GM18499 (cell line): ENCODE data around the gene CFAP43.

Experiments used
- ATAC-seq: cut with Tn5 transposase; IDR thresholded peaks from one replicate; pipeline ENCODE4 v1.9.1; 2021; ENCODE audit warnings: moderate number of reproducible peaks; ENCODE audit not compliant: insufficient read depth, unreplicated experiment

Gene CFAP43, protein sequence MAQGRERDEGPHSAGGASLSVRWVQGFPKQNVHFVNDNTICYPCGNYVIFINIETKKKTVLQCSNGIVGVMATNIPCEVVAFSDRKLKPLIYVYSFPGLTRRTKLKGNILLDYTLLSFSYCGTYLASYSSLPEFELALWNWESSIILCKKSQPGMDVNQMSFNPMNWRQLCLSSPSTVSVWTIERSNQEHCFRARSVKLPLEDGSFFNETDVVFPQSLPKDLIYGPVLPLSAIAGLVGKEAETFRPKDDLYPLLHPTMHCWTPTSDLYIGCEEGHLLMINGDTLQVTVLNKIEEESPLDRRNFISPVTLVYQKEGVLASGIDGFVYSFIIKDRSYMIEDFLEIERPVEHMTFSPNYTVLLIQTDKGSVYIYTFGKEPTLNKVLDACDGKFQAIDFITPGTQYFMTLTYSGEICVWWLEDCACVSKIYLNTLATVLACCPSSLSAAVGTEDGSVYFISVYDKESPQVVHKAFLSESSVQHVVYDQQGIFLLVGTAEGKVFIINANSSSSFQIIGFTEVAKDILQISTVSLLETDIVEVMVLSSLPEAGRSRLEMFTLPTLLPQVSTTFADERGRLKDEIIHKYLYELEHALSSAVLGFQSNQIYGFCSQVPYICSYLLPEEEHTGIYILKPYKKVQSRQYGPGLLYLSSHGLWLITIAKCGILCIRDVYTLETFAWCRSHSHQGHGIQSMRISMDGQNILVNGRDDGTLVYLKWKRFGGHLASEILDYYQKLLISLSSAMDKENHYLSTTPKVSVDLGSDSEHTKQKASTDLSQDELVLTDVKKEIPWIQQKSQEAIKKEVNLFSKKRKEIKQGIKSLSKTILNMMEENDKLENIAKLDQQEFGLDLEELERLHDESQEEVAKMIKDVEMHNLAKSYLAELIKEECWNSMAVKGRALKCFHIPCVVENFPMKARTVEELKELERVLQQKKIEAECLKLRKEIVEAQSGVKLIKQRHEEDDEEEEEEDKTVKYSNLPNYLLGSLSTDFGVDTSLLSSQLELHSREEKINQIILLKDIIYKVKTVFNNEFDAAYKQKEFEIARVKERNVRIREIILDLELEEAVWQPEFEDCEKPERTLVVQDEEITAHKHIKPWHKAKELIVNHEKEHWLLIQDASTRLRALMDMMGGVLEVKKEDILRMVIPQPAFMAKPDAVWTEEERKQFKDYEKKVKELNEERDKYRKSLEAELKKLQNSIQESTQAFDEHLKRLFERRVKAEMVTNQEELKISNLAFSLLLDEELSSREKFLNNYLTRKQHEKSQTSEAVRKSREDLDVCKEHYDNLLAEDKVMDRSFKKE (N-terminal part only)

DNA sequence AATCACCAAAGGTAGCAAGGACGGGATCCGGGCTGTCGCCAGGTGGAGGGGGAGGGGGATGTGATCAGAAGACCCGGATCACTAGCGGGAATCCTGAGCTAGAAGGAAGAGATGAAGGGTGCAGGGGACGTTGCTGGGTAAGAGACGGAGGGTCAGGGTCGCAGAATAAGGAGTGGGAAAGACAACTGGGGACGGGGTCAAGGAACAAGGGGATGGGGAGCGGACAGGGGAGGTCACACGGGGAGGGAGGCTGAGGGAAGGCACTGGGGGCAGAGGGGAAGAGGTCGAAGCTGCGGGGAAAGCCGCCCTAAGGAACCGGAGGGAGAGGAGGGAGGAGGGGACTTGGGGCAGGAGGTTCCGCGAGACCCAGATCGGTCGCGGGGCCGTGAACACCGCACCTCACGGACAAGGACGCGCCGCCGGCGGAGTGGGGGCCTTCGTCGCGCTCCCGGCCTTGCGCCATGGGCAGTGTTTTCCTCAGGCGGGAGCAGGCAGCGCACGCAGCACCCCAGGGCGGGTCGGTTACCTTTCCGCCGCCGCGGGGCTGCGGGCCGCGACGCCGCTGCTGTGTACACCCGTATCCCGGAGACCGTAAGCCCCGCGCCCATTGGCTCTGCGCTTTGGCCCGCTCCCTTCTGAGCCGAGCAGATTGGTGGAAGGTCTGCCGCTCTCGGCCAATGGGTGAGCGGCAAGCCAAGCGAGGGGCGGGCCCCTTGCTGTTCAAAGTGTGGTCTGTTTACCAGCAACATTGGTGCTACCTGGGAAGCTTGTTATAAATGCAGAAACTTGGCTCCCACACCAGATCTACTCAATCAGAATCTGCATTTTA, at the start of gene CFAP43:
TSS of gene CFAP43 (minus strand) at position 581 of the 829 bp plus-strand sequence. CDS start at position 463, 118 bp downstream.
- peak; percentile 100 for ATAC-seq

GRCh38 chr10:104281694-104282093, 49.5 kb upstream of the CFAP43 start:
- ATAC-seq: no peak

DNA sequence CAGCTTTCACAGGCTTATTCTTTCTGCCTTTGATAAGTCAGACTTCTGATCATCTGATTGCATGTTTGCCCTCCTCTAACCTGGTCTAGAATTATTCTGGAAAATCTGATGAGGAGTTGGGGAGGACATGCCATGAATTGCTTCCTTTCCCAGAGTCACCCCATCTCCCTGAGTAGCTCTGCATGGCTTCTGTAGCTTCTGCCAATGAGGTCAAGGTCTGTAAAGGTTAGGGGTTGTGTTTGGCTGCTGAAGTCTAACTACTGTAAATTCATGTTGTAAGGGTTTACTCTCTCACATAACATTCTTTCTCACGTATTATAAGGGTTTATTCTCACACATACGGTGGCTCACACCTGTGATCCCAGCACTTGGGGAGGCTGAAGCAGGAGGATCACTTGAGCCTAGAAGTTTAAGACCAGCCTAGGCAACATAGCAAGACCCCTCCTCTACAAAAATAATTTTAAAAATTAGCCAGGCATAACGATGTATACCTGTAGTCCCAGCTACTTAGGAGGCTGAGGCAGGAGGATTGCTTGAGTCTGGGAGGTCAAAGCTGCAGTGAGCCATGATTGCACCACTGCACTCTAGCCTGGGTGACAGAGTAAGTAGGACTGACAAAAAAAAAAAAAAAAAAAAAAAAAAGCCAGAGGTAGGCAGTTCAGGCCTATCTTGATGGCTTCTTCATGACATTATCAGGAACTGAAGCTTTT, 47.5 kb upstream of the CFAP43 start:
- ATAC-seq: no peak

DNA sequence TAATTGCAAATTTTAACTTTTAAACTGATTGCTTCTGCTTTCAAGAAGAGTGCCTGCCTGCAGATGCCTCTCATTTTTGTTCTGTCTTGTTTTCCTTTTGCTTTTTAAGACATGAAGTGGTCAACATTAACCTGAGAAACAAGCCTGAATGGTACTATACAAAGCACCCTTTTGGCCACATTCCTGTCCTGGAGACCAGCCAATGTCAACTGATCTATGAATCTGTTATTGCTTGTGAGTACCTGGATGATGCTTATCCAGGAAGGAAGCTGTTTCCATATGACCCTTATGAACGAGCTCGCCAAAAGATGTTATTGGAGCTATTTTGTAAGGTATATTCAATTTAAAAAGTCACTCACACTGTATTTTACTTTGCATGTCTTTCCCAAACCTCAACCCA, 45.6 kb upstream of the CFAP43 start:
- no peak for ATAC-seq

- no peak for ATAC-seq
Observed at GRCh38 chr10:104276192-104276591, 44.0 kb upstream of the CFAP43 start.

DNA sequence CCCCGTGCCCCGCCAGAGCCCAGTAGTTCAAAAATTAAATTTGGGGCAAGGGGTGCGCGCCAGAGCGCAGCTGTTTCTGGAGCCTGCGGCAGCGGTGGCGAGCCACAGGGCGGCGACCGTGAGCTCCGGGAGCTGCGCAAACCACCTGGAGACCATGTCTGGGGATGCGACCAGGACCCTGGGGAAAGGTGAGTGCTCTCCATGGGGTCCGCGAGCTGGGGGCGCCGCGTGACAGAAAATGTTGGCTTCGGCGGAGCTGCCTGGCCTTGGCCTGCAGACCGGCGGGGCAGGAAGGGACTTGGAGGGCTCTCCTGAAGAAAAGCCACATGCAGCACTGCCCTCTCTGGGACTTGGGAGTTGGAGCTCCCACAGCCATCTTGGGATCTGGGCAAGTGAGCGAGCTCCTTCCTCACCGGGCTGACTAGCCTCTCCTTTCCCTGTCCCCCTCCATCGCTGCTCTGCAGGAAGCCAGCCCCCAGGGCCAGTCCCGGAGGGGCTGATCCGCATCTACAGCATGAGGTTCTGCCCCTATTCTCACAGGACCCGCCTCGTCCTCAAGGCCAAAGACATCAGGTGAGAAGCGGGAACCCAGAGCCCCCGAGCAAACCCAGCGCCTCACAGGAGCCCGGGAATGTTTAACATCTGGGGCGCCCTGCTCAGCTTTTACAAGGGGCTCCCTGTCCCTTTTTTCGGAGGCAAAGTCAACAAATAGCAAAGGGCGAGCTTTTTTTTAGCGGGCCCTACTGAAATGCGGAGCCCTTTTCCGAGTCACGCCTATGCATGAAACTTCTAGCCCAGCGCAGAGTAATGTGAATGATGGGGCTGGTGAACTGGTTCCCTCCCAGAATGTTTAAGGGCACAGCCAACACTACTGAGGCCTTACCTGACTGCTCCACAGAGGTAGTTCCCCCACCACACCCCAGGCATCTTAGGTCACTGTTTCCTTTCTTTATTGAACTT, 42.9 kb upstream of the CFAP43 start:
- no peak for ATAC-seq

DNA sequence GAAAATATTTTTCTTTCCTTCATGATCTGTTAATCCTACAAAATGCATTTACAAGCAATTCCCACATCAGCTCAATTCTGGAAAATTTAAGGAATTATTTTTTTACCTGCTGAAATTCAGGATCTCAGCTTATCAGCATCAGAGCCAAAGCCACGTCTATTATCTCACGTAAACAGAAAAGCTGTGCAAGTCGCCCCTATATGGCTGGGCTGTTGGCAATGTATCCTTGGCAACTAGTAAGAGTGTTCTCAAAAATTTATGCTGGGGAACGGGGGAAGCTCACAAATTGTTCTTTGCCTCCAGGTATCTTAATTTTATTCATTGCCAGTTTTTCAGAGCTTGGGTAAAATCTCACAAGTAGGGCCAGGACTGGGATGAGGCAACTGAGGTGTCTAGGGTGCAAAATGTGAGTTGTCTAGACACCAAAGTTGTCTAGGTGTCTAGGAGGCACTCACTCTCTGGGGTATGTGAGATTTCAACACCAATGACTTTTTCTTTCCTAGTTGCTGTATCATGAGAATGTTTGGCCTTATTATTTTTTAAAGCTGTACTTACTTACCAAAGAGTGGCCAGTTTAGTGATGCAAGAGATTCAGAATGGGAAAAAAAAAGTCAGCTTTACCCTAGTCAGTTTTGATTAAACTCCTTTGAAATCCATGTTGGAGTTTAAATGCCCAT, 41.9 kb upstream of the CFAP43 start:
- no peak for ATAC-seq

DNA sequence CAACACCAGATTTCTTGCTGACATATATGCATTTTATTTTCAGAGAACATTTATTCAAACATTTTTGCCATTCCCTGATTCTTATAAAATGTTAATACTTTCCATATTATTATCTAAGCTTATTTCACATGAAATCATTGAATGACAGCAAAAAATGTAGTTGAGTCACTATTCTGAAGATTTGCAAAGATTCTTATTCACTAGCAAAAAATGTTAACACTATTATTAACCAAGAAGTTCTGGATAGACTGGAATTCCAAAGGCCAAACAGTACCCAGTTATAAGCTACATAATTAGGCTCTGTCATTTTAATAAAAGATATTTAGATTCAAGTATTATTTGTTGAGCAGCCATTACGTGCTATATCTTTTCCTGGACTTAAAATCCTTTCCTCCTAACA, 41.1 kb upstream of the CFAP43 start:
- no peak for ATAC-seq

- peak; percentile 99 for ATAC-seq
Observed at GRCh38 chr10:104268713-104269645, 36.8 kb upstream of the CFAP43 start, which contains the start of gene GSTO2. TSS of gene GSTO2 (plus strand) at chr10:104269184. CDS start at chr10:104274916, 5,732 bp downstream.

DNA sequence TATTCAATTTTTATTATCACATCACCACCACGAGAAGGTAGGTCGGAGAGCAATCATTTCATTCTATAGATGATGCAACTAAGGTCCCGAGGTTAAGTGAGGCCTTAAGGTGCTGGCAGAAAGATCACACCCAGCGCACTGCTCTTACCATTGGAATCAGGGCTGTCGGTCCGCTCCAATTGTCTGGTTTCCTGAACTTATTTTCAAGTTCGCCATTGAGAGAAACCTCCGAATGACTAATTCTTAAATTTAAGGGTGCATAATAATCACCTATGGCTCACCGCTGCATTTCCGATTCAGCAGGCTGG, 36.2 kb upstream of the CFAP43 start:
- no peak for ATAC-seq

GRCh38 chr10:104267721-104268404, 35.7 kb upstream of the CFAP43 start:
- ATAC-seq: no peak

DNA sequence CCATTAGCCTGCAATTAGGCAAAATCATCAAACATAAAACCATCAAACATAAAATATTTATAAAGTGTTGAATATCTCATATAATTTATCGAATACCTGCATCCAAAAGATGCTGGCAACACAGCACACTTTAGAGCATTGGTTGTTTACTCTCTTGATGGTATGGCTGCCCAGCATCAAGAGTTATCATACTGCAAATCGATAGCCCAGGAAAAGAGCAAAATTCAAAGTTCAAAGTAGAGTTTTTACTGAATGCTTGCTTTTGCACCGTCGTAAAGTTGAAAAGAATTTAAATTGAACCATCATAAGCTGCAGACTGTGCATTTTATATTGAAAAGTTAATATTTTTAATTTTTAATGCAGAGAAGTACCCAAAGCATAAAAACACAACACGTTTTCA, 32.6 kb upstream of the CFAP43 start:
- no peak for ATAC-seq

- no peak for ATAC-seq
Observed at GRCh38 chr10:104262055-104262454, 29.9 kb upstream of the CFAP43 start.

GRCh38 chr10:104260775-104261115, 28.6 kb upstream of the CFAP43 start:
- ATAC-seq: no peak

DNA sequence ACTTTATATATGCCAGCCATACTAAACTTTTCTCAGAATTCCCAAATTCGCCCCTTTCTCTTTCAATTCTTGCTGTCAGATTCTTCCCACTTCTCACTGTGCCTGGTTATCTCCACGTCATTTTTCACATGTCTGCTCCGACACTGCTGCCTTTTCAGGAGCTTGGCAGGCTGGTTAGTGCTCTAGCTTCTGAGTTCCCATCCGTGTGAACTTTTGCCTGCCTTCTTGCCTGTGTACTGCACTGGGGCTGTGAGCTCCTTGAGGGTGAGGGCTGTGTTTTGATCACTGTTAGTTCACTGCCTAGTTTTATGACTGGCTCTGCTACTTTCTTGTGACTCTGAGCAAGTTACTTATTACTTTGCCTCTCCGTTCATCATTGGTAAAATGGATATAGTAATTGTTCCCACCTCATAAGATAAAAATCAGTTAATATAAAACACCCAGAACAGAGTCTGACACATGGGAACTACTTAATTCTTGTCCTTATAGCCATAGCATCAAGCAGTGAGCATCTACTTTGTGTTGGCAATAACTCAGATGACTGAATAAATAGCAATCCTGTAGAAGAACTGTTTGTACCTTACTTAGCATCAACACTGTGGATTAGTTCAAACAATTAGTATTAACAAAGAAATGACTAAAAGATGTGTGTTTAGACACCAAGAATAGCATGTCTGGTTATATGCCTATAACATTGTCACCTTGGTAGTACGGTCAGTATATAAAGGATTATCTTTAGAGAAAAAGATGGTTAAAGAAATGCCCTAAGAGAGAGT, 28.0 kb upstream of the CFAP43 start:
- no peak for ATAC-seq
